Endodermal cell (in vitro differentiated cells): ENCODE measurements around the gene CBLIF. TPM values are rescaled to one million over a fixed set of nuclear protein-coding genes. Genes with fewer than 3 reads are reported as not detected.
A peak's percentile ranks its signal among the peaks of the same experiment; 100 is the strongest.

Experiments
- DNase-seq: peaks from one replicate; pipeline ENCODE4 v3.0.0-alpha.2; 2017
- H3K27ac ChIP-seq: 2 replicates; pipeline ENCODE4 v1.5.1; 2013; ENCODE audit warnings: mild to moderate bottlenecking, low read depth, low read length, moderate library complexity
- H3K27me3 ChIP-seq: 2 replicates; pipeline ENCODE4 v1.6.1; 2013; ENCODE audit warnings: mild to moderate bottlenecking, low read length, moderate library complexity; ENCODE audit not compliant: insufficient read depth, control insufficient read depth, poor library complexity, severe bottlenecking
- H3K36me3 ChIP-seq: 2 replicates; pipeline ENCODE4 v1.7.0; 2013; ENCODE audit warnings: mild to moderate bottlenecking, low read length, moderate library complexity; ENCODE audit not compliant: control insufficient read depth, insufficient read depth
- H3K4me1 ChIP-seq: one replicate; pipeline ENCODE4 v1.7.0; 2013; ENCODE audit warnings: low read length; ENCODE audit not compliant: control insufficient read depth, insufficient read depth
- H3K4me3 ChIP-seq: 2 replicates; pipeline ENCODE4 v1.5.1; 2013; ENCODE audit warnings: mild to moderate bottlenecking, low read length, moderate library complexity
- H3K9ac ChIP-seq: 2 replicates; pipeline ENCODE4 v1.6.1; 2013; ENCODE audit warnings: mild to moderate bottlenecking, low read length, moderate library complexity; ENCODE audit not compliant: poor library complexity, severe bottlenecking; ENCODE audit errors: extremely low read depth
- H3K9me3 ChIP-seq: 2 replicates; pipeline ENCODE4 v1.6.1; 2013; ENCODE audit warnings: mild to moderate bottlenecking, low read length, moderate library complexity; ENCODE audit not compliant: control insufficient read depth
- H3K27ac Mint-ChIP-seq: 2 replicates; pipeline ENCODE4 v1.8.0; 2020; ENCODE audit warnings: mixed read lengths
- H3K27me3 Mint-ChIP-seq: 2 replicates; pipeline ENCODE4 v1.8.0; 2021; ENCODE audit warnings: mild to moderate bottlenecking, mixed read lengths; ENCODE audit not compliant: insufficient read depth
- H3K36me3 Mint-ChIP-seq: 2 replicates; pipeline ENCODE4 v1.8.0; 2020; ENCODE audit warnings: low read depth, mixed read lengths
- H3K4me1 Mint-ChIP-seq: 2 replicates; pipeline ENCODE4 v1.8.0; 2020; ENCODE audit warnings: mixed read lengths
- H3K4me3 Mint-ChIP-seq: 2 replicates; pipeline ENCODE4 v1.8.0; 2020; ENCODE audit warnings: mild to moderate bottlenecking, moderate library complexity, mixed read lengths
- H3K9me3 Mint-ChIP-seq: 2 replicates; pipeline ENCODE4 v1.8.0; 2020; ENCODE audit warnings: mild to moderate bottlenecking, mixed read lengths
- WGBS, 2 experiments: methylation state at CpG; one replicate each; pipeline versions ENCODE4 v1.1.5 to v1.1.7; 2013; ENCODE audit warnings: missing lambda C conversion rate in 2 of 2, mixed read lengths in 1 of 2; ENCODE audit not compliant: insufficient coverage in 1 of 2, insufficient read length in 1 of 2; 5-methylcytosine and 5-hydroxymethylcytosine counted together
- total RNA-seq, 2 donors: library from RNA; stranded (reverse); fragmentation: NEBNext Ultra II Directional in 1 of 2; extraction: Animal tissue kit (Norgen Biotek cat#: 25700) in 1 of 2; gene quantifications; 2 replicates in 1 of 2; 3 replicates in 1 of 2; pipeline ENCODE4 v1.2.1, GENCODE V29; 2021
- TF ChIP-seq, protein P1 (sequence below): fragments of 200-600 bp; sonication (generic); conservative IDR thresholded peaks from 2 replicates; pipeline ENCODE4 v1.5.0; 2021; ENCODE audit warnings: antibody characterized with exemption, mild to moderate bottlenecking

Gene CBLIF
- total RNA-seq, 2 donors from 2014 or later, result not detected

DNA sequence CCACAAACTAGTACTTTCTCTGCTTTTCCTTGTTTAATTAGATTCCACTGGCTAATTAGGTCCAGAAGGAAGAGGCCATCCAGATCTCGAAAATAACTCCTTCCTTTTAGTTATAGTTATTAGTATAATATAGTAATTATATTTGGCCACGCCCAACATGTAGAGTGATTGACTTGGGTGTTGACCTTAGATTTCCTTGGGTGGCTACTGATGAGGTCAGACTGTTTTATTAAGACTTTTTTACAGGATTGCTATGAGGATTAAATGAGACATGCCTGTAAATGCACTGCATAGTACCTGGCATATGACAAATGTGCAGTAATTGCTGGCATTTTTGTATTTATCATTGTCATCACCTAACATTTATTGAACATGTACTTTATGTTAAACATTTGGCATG is 63.2 kb downstream of the CBLIF start:
- peaks cover 72% of the 10 kb centered on the region for H3K36me3 Mint-ChIP-seq

GRCh38 chr11:59779487-59779886 is 65.8 kb downstream of the CBLIF start:
- Mint-ChIP-seq H3K27ac (peak overlapping the region; percentile 31), H3K9me3 (no peaks in the 10 kb centered on the region), H3K4me1 (peaks cover 27% of the 10 kb centered on the region), H3K27me3 (no peaks in the 10 kb centered on the region), H3K36me3 (peaks cover 79% of the 10 kb centered on the region), H3K4me3 (no peak overlapping the region)
- WGBS, 2 experiments, result 82 to 86% methylated on average over 1 of the region's 1 CpG
- no peak for DNase-seq
- TF ChIP-seq, protein P1, sequence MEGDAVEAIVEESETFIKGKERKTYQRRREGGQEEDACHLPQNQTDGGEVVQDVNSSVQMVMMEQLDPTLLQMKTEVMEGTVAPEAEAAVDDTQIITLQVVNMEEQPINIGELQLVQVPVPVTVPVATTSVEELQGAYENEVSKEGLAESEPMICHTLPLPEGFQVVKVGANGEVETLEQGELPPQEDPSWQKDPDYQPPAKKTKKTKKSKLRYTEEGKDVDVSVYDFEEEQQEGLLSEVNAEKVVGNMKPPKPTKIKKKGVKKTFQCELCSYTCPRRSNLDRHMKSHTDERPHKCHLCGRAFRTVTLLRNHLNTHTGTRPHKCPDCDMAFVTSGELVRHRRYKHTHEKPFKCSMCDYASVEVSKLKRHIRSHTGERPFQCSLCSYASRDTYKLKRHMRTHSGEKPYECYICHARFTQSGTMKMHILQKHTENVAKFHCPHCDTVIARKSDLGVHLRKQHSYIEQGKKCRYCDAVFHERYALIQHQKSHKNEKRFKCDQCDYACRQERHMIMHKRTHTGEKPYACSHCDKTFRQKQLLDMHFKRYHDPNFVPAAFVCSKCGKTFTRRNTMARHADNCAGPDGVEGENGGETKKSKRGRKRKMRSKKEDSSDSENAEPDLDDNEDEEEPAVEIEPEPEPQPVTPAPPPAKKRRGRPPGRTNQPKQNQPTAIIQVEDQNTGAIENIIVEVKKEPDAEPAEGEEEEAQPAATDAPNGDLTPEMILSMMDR, result no peak
- Histone ChIP-seq H3K4me1 (peaks cover 3% of the 10 kb centered on the region), H3K27me3 (no peaks in the 10 kb centered on the region), H3K9ac (no peak overlapping the region), H3K9me3 (no peaks in the 10 kb centered on the region), H3K36me3 (peaks cover 57% of the 10 kb centered on the region), H3K27ac (no peak overlapping the region), H3K4me3 (no peak overlapping the region)

More for the DNA sequence above, 63.2 kb downstream of the CBLIF start:
- DNase-seq, result no peak
- Mint-ChIP-seq H3K27ac (no peak overlapping the region), H3K4me1 (peaks cover 16% of the 10 kb centered on the region), H3K4me3 (no peak overlapping the region), H3K27me3 (no peaks in the 10 kb centered on the region), H3K9me3 (no peaks in the 10 kb centered on the region)
- Histone ChIP-seq H3K9ac (no peak overlapping the region), H3K9me3 (no peaks in the 10 kb centered on the region), H3K4me3 (no peak overlapping the region), H3K4me1 (no peaks in the 10 kb centered on the region), H3K36me3 (peaks cover 66% of the 10 kb centered on the region), H3K27ac (no peak overlapping the region), H3K27me3 (no peaks in the 10 kb centered on the region)
- TF ChIP-seq, protein P1, result no peak
- 94% methylated on average over 1 of the region's 2 CpGs; no CpG with 5 or more reads in 1 of the 2 experiments for WGBS, 2 experiments

Other genes starting within 250 kb of the CBLIF start
- 10 to 100 TPM; 41.2 to 44.3 TPM for gene OSBP, start 229.7 kb downstream of the CBLIF start, total RNA-seq
- gene PATL1, start 176.5 kb downstream of the CBLIF start, total RNA-seq, result 10 to 100 TPM; 41.0 to 45.7 TPM
- not detected for gene OR10V1, start 131.7 kb downstream of the CBLIF start, total RNA-seq
- 100 to 1,000 TPM; 119 to 160 TPM for gene STX3, start 90.1 kb downstream of the CBLIF start, total RNA-seq
- gene MRPL16, start 34.7 kb downstream of the CBLIF start, total RNA-seq, result 10 to 100 TPM; 52.8 to 58.4 TPM
- gene TCN1, start 21.0 kb upstream of the CBLIF start, total RNA-seq, result not detected
- gene OOSP3, start 33.3 kb upstream of the CBLIF start, total RNA-seq, result not detected
- gene OOSP1, start 92.9 kb upstream of the CBLIF start, total RNA-seq, result not detected
- not detected for gene OOSP4A, start 118.5 kb upstream of the CBLIF start, total RNA-seq
- gene OOSP4B, start 171.7 kb upstream of the CBLIF start, total RNA-seq, result not detected
- gene OOSP2, start 194.9 kb upstream of the CBLIF start, total RNA-seq, result not detected
- not detected for gene MS4A3, start 211.2 kb upstream of the CBLIF start, total RNA-seq
- gene MS4A2, start 243.2 kb upstream of the CBLIF start, total RNA-seq, result not detected